Vagina (tissue), 2 donors: ENCODE results near the gene SLTM. TPM values are rescaled to one million over a fixed set of nuclear protein-coding genes. Genes with fewer than 3 reads are reported as not detected.
A peak's percentile ranks its signal among the peaks of the same experiment; 100 is the strongest.
"Not testable (repeated sequence)": the region's sequence is repeated elsewhere in the genome, so short reads cannot be mapped to it uniquely, and the experiment has no call there.

Source experiments
- DNase-seq, 2 donors: peaks; one replicate each; pipeline ENCODE4 v3.0.0-alpha.2; 2017; ENCODE audit errors: extremely low spot score in 2 of 2
- H3K27ac ChIP-seq: fragments of 200-600 bp; sonication (generic); one replicate; pipeline ENCODE4 v1.5.1; 2019
- H3K27me3 ChIP-seq: fragments of 200-600 bp; sonication (generic); one replicate; pipeline ENCODE4 v1.5.1; 2019
- H3K36me3 ChIP-seq, 2 donors: fragments of 200-600 bp; sonication (generic); one replicate each; pipeline ENCODE4 v1.5.1; 2017 to 2019
- H3K4me1 ChIP-seq: fragments of 200-600 bp; sonication (generic); one replicate; pipeline ENCODE4 v1.5.1; 2019
- H3K4me3 ChIP-seq, 2 donors: fragments of 200-600 bp; sonication (generic); 1 replicate in 1 of 2; 2 replicates in 1 of 2; pipeline ENCODE4 v1.5.1; 2016 to 2019
- H3K9me3 ChIP-seq: fragments of 200-600 bp; sonication (generic); one replicate; pipeline ENCODE4 v1.5.1; 2019
- POLR2A ChIP-seq, 2 donors: fragments of 450-650 bp; IDR thresholded peaks; one replicate each; pipeline ENCODE4 v1.6.1; 2017; ENCODE audit warnings: antibody characterized with exemption in 2 of 2, mild to moderate bottlenecking in 2 of 2, moderate library complexity in 2 of 2
- POLR2AphosphoS5 ChIP-seq, 2 donors: sonication (generic); formaldehyde crosslinking; IDR thresholded peaks; one replicate each; pipeline ENCODE4 v1.9.0; 2017; ENCODE audit warnings: antibody characterized with exemption in 2 of 2, mild to moderate bottlenecking in 2 of 2, low read depth in 1 of 2; ENCODE audit not compliant: insufficient read depth in 1 of 2
- intact Hi-C: fragments of 100-400 bp; cut with DNase I; formaldehyde crosslinking; loops from one replicate; pipeline ENCODE4 v1.15.1; 2023
- total RNA-seq: library from RNA; depleted of rRNA; stranded (reverse); fragments of >200 nt; gene quantifications from one replicate; pipeline ENCODE4 v1.2.3, GENCODE V29; 2016
- TF ChIP-seq, protein P1 (sequence below), 3 experiments: fragments of 450-650 bp in 2 of 3; fragments of 200-600 bp in 1 of 3; sonication (generic) in 1 of 3; IDR thresholded peaks; one replicate each; pipeline ENCODE4 v1.5.1; 2017 to 2019; ENCODE audit warnings: antibody characterized with exemption in 3 of 3, mild to moderate bottlenecking in 2 of 3, moderate library complexity in 2 of 3

SLTM gene
- total RNA-seq, 1 donor from 2014 or later = 76.9 TPM

DNA sequence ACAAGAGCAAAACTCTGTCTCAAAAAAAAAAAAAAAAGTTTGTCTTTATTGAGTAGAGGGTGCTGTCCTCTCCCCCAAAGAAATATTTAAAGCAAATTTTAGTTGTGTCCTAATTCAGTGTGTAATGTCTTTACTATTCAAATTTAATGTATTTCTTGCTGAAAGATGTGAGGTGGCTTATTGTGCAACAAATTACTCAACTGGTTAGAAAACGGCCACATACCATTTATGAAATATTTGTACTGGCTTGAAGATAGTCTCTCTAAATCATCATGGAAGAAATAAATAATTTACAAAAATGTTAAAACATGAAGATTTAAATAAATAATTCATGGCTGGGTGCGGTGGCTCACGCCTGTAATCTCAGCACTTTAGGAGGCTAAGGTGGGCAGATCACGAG lies 63.0 kb downstream of the SLTM start:
- Histone ChIP-seq H3K4me1 (peaks cover 1% of the 10 kb centered on the region), H3K27ac (no peak overlapping the region)

DNA sequence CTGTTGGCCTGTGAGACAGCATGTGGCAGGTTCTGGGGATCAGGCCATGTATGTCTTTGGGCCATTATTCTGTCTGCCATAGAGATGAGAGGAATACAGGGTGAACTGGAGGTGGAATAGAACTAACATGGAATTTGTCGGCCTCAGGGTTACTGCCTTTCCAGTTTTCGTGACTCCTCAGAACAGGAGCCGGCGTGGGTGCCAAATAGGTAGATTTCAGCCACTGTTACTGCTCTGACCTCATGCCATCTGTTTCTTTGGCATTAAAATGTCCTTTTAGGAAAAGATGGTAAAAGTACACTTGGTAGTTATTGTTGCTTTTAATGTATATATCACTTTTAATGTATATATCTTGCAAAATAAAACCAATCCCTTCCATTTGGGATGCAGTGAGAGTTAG lies 65.6 kb downstream of the SLTM start:
- H3K36me3 ChIP-seq = no peaks in the 10 kb centered on the region
- no peak overlapping the region for H3K4me3 ChIP-seq
- no peak for DNase-seq
- no peaks in the 10 kb centered on the region for H3K27me3 ChIP-seq
- H3K27ac ChIP-seq = no peak overlapping the region
- H3K9me3 ChIP-seq = no peaks in the 10 kb centered on the region
- peaks cover 13% of the 10 kb centered on the region for H3K4me1 ChIP-seq
- TF ChIP-seq, protein P1, sequence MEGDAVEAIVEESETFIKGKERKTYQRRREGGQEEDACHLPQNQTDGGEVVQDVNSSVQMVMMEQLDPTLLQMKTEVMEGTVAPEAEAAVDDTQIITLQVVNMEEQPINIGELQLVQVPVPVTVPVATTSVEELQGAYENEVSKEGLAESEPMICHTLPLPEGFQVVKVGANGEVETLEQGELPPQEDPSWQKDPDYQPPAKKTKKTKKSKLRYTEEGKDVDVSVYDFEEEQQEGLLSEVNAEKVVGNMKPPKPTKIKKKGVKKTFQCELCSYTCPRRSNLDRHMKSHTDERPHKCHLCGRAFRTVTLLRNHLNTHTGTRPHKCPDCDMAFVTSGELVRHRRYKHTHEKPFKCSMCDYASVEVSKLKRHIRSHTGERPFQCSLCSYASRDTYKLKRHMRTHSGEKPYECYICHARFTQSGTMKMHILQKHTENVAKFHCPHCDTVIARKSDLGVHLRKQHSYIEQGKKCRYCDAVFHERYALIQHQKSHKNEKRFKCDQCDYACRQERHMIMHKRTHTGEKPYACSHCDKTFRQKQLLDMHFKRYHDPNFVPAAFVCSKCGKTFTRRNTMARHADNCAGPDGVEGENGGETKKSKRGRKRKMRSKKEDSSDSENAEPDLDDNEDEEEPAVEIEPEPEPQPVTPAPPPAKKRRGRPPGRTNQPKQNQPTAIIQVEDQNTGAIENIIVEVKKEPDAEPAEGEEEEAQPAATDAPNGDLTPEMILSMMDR (IDR thresholded peaks at IDR 0.05) = no peak
- TF ChIP-seq POLR2AphosphoS5 (IDR thresholded peaks at IDR 0.05; ENCODE audit: insufficient read depth in 1 of 2, low read depth in 1 of 2) (no peak), POLR2A (IDR thresholded peaks at IDR 0.05) (no peak)
- intact Hi-C loops = no loop called here

More for the DNA sequence above, 63.0 kb downstream of the SLTM start:
- TF ChIP-seq, protein P1 (IDR thresholded peaks at IDR 0.05) = no peak
- TF ChIP-seq POLR2A (IDR thresholded peaks at IDR 0.05) = no peak
- Histone ChIP-seq H3K4me3 (no peak overlapping the region), H3K36me3 (no peaks in the 10 kb centered on the region), H3K9me3 (no peaks in the 10 kb centered on the region), H3K27me3 (no peaks in the 10 kb centered on the region)
- intact Hi-C loops = no loop called here
- DNase-seq = no peak

DNA sequence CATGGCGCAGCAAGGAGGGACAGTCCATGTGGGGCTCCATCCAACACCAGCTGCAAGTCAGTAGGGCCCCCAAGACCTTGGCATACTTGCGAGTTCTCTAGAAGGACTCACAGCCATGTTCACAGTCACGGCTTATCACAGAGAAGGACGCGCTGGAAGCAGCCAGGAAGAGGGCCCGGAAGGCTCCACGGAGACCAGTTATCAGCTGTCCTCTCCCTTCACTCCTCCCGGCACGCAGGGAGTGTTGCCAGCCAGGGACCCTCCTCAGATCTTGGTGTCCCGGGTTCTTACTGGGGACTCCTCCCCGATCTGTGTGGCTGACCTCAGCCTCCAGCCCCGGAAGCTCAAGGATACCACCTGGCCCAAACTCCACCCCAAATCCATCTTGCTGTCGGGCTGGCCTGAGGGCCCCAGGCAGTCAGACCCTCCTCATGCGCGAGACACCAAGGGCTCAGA lies 68.0 kb downstream of the SLTM start:
- peak overlapping the region; percentile 37 to 41 for H3K4me3 ChIP-seq
- DNase-seq = no peak
- no peaks in the 10 kb centered on the region for H3K9me3 ChIP-seq
- H3K36me3 ChIP-seq = no peaks in the 10 kb centered on the region
- H3K27me3 ChIP-seq = no peaks in the 10 kb centered on the region
- no peak for TF ChIP-seq POLR2A (IDR thresholded peaks at IDR 0.05)
- TF ChIP-seq, protein P1 (IDR thresholded peaks at IDR 0.05) = no peak
- no peak overlapping the region for H3K27ac ChIP-seq
- intact Hi-C loops = no loop called here
- H3K4me1 ChIP-seq = peaks cover 13% of the 10 kb centered on the region

DNA sequence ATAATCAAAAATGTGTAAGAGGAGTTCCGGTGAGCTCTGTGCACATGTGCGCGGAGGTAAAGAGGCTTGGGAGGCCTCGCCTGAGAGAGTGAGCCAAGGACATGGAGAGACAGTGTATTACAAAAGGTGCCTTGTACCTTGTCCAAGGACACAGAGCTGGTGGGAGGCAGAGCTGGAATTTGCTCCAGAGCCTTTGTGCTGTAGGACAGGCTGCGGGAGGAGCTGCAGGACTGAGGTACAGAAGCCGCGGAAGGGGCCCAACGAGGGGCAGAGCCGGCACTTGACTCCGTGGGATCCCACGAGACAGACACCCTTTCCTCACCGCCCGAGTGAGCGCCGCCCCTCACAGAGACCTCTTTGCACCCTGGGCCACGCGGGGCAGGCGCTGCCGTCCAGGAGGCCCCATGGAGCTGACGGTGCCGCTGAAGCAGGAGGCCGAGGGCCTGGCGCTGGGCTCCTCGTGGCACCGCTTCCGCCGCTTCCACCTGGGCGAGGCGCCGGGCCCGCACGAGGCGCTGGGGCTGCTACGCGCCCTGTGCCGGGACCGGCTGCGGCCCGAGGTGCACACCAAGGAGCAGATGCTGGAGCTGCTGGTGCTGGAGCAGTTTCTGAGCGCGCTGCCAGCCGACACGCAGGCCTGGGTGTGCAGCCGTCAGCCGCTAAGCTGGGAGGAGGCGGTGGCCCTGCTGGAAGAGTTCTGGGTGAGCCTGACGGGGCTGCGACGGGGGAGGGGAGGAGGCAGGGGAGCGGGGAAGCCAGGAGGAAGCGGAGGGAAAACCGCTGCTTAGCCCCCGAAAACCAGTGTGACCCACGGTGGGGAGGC lies 68.7 kb downstream of the SLTM start:
- Histone ChIP-seq H3K27ac (no peak overlapping the region), H3K27me3 (no peaks in the 10 kb centered on the region), H3K9me3 (no peaks in the 10 kb centered on the region), H3K4me1 (peaks cover 13% of the 10 kb centered on the region), H3K36me3 (no peaks in the 10 kb centered on the region), H3K4me3 (peak overlapping the region; percentile 37 to 41)
- TF ChIP-seq POLR2A (IDR thresholded peaks at IDR 0.05) (no peak), POLR2AphosphoS5 (IDR thresholded peaks at IDR 0.05; ENCODE audit: insufficient read depth in 1 of 2, low read depth in 1 of 2) (no peak)
- TF ChIP-seq, protein P1 (IDR thresholded peaks at IDR 0.05) = no peak
- intact Hi-C loops = no loop called here
- DNase-seq = no peak

DNA sequence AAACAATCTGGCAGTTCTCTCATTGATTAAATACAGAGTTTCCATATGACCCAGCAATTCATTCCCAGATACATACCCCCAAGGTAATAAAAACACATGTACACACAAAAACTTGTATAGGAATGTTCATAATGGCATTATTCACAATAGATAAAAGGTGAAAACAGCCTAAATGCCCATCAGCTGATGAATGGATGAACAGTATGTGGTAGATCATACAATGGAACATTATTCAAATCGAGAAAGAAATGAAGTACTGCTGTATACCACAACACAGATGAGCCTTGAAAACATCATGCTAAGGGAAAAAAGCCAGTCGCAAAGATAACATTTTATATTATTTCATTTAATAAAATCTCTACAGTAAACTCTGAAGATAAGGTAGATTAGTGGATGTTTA lies 71.2 kb downstream of the SLTM start:
- intact Hi-C loops = no loop called here
- TF ChIP-seq POLR2A (IDR thresholded peaks at IDR 0.05) (no peak), POLR2AphosphoS5 (IDR thresholded peaks at IDR 0.05; ENCODE audit: insufficient read depth in 1 of 2, low read depth in 1 of 2) (no peak)
- TF ChIP-seq, protein P1 (IDR thresholded peaks at IDR 0.05) = no peak
- Histone ChIP-seq H3K36me3 (no peaks in the 10 kb centered on the region), H3K27me3 (no peaks in the 10 kb centered on the region), H3K9me3 (no peaks in the 10 kb centered on the region), H3K4me1 (peaks cover 13% of the 10 kb centered on the region), H3K4me3 (no peak overlapping the region), H3K27ac (no peak overlapping the region)
- no peak for DNase-seq

DNA sequence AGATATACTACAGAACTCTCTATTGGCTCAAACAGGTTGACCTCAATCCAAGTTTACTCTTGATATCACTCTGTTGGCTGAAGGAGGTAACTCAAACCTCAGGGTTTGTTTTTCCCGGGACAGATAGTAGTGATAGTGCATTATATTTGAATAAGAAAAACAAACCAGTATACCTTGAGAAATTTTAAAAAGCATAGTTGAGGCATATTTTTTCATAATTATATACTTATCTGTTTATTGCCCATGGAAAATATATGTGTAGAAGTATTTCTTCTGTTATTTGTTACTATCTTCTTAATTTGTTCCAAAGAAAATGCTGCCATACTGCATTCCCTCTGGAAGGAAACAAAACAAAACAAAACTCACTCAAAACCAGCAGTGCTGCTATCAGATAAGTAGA lies 76.9 kb downstream of the SLTM start:
- H3K27ac ChIP-seq, H3K27me3 ChIP-seq, intact Hi-C loops, H3K4me3 ChIP-seq, H3K4me1 ChIP-seq, H3K9me3 ChIP-seq, DNase-seq, H3K36me3 ChIP-seq: not testable (repeated sequence)
